Astrocyte of the hippocampus (primary cell): ENCODE results near the gene LPCAT1.

ENCODE experiments used
- DNase-seq: peaks from one replicate; pipeline ENCODE4 v3.0.0; 2011; ENCODE audit warnings: low read depth, low spot score

LPCAT1 gene

GRCh38 chr5:1445313-1445688, 78.5 kb downstream of the LPCAT1 start, which contains the start of gene SLC6A3:
Gene SLC6A3 (minus strand): TSS chr5:1445440. CDS start chr5:1443197, 2,243 bp downstream.
- peak; percentile 40 for DNase-seq

GRCh38 chr5:1444361-1445189, 79.2 kb downstream of the LPCAT1 start:
- no peak for DNase-seq

GRCh38 chr5:1443991-1444360, 79.8 kb downstream of the LPCAT1 start:
- no peak for DNase-seq

- no peak for DNase-seq
Measured at GRCh38 chr5:1443171-1443570, 80.6 kb downstream of the LPCAT1 start.

GRCh38 chr5:1442222-1443145, 81.3 kb downstream of the LPCAT1 start:
- DNase-seq, result no peak

- no peak for DNase-seq
Measured at GRCh38 chr5:1441166-1441865, 82.4 kb downstream of the LPCAT1 start.

GRCh38 chr5:1440098-1440493, 83.7 kb downstream of the LPCAT1 start:
- DNase-seq, result no peak

GRCh38 chr5:1439388-1440097, 84.2 kb downstream of the LPCAT1 start:
- no peak for DNase-seq

GRCh38 chr5:1438871-1439270, 84.9 kb downstream of the LPCAT1 start:
- no peak for DNase-seq

GRCh38 chr5:1437876-1438559, 85.7 kb downstream of the LPCAT1 start:
- DNase-seq, result no peak

- DNase-seq, result peak; percentile 16
Measured at GRCh38 chr5:1437226-1437829, 86.4 kb downstream of the LPCAT1 start.

- no peak for DNase-seq
Measured at GRCh38 chr5:1436681-1437080, 87.1 kb downstream of the LPCAT1 start.

- DNase-seq, result no peak
Measured at GRCh38 chr5:1436036-1436435, 87.7 kb downstream of the LPCAT1 start.

- no peak for DNase-seq
Measured at GRCh38 chr5:1435369-1435768, 88.4 kb downstream of the LPCAT1 start.

GRCh38 chr5:1432296-1432695, 91.5 kb downstream of the LPCAT1 start:
- no peak for DNase-seq

- no peak for DNase-seq
Measured at GRCh38 chr5:1431896-1432295, 91.9 kb downstream of the LPCAT1 start.

- DNase-seq, result no peak
Measured at GRCh38 chr5:1431021-1431811, 92.5 kb downstream of the LPCAT1 start.

- DNase-seq, result no peak
Measured at GRCh38 chr5:1430121-1430795, 93.5 kb downstream of the LPCAT1 start.

- no peak for DNase-seq
Measured at GRCh38 chr5:1429496-1429895, 94.3 kb downstream of the LPCAT1 start.
